Ovary (tissue), 3 donors: ENCODE data around the gene KRTAP4-7.
"Not testable (repeated sequence)": the region's sequence is repeated elsewhere in the genome, so short reads cannot be mapped to it uniquely, and the experiment has no call there.

Source experiments
- POLR2A ChIP-seq: fragments of 450-650 bp; IDR thresholded peaks from one replicate; pipeline ENCODE4 v1.6.1; 2017; ENCODE audit warnings: antibody characterized with exemption, mild to moderate bottlenecking, moderate library complexity
- TF ChIP-seq, protein P1 (sequence below), 3 donors: fragments of 450-650 bp in 2 of 3; fragments of 200-600 bp in 1 of 3; IDR thresholded peaks; one replicate each; pipeline versions ENCODE4 v1.5.1 to v1.8.0; 2016 to 2022; ENCODE audit warnings: antibody characterized with exemption in 3 of 3, mild to moderate bottlenecking in 1 of 3
- donor health status: DM: no; HTN: no; CAD: no.

DNA sequence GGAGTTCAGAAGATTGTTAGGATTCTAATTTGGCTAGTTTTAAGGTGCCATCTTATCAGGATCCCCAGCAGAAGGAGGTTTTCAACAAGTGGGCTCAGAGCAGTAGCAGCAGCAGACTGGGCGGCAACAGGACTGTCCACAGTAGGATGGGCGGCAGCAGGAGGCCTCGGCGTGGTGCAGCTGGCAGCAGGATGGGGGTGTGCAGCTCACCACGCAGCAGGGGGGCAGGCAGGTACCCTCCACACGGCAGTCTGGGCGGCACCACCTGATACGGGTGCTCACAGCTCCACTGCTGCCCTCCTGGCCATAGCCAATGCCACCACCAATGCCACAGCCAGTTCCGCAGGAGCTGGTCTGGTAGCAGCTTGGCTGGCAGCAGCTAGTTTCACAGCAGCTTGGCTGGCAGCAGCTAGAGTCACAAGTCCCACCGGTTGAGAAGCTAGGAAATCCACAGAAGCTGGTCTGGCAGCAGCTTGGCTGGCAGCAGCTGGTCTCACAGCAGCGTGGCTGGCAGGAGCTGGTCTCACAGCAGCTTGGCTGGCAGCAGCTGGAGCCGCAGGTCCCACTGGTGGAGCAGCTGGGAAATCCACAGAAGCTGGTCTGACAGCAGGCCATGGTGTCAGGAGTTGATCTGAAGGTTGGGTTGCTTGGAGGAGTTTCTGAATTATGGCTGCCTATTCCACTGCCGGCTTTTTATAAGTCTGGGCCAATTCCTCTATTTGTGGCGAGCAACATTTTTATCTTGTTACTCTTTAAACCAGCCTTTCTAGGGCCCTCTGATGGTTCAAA lies 43.0 kb upstream of the KRTAP4-7 start, which contains the start of gene KRTAP1-1:
- TF ChIP-seq, protein P1, sequence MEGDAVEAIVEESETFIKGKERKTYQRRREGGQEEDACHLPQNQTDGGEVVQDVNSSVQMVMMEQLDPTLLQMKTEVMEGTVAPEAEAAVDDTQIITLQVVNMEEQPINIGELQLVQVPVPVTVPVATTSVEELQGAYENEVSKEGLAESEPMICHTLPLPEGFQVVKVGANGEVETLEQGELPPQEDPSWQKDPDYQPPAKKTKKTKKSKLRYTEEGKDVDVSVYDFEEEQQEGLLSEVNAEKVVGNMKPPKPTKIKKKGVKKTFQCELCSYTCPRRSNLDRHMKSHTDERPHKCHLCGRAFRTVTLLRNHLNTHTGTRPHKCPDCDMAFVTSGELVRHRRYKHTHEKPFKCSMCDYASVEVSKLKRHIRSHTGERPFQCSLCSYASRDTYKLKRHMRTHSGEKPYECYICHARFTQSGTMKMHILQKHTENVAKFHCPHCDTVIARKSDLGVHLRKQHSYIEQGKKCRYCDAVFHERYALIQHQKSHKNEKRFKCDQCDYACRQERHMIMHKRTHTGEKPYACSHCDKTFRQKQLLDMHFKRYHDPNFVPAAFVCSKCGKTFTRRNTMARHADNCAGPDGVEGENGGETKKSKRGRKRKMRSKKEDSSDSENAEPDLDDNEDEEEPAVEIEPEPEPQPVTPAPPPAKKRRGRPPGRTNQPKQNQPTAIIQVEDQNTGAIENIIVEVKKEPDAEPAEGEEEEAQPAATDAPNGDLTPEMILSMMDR (IDR thresholded peaks at IDR 0.05), result not testable (repeated sequence)
- TF ChIP-seq POLR2A, result not testable (repeated sequence)
